HG03103 (cell line): ENCODE results near the gene COPE.

ENCODE experiments used
- ATAC-seq: cut with Tn5 transposase; IDR thresholded peaks from one replicate; pipeline ENCODE4 v1.9.1; 2021; ENCODE audit warnings: low read depth; ENCODE audit not compliant: unreplicated experiment

The COPE gene

GRCh38 chr19:18896421-18896841 lies 22.8 kb downstream of the COPE start:
- ATAC-seq, result no peak

GRCh38 chr19:18895824-18896341 lies 23.3 kb downstream of the COPE start, which contains the start of gene CERS1:
TSS of gene CERS1 (minus strand) at chr19:18896158. CDS start at chr19:18896072, 86 bp downstream.
- ATAC-seq, result no peak

GRCh38 chr19:18895038-18895823 lies 24.0 kb downstream of the COPE start:
- ATAC-seq, result no peak

GRCh38 chr19:18894254-18895037 lies 24.7 kb downstream of the COPE start:
- ATAC-seq, result no peak

GRCh38 chr19:18893587-18894253 lies 25.5 kb downstream of the COPE start:
- ATAC-seq, result no peak

GRCh38 chr19:18889949-18890745 lies 29.0 kb downstream of the COPE start:
- ATAC-seq, result no peak

- no peak for ATAC-seq
Observed at GRCh38 chr19:18886972-18887371, 32.2 kb downstream of the COPE start.

GRCh38 chr19:18883526-18884304 lies 35.5 kb downstream of the COPE start:
- ATAC-seq, result no peak

GRCh38 chr19:18881491-18881890 lies 37.7 kb downstream of the COPE start:
- ATAC-seq, result no peak

- ATAC-seq, result no peak
Observed at GRCh38 chr19:18879579-18880373, 39.4 kb downstream of the COPE start.

GRCh38 chr19:18878858-18879578 lies 40.2 kb downstream of the COPE start:
- no peak for ATAC-seq

GRCh38 chr19:18878058-18878797 lies 41.0 kb downstream of the COPE start:
- ATAC-seq, result no peak

GRCh38 chr19:18876865-18877264 lies 42.3 kb downstream of the COPE start:
- no peak for ATAC-seq

GRCh38 chr19:18875726-18876125 lies 43.5 kb downstream of the COPE start:
- ATAC-seq, result no peak

GRCh38 chr19:18871543-18871942 lies 47.6 kb downstream of the COPE start:
- ATAC-seq, result no peak

GRCh38 chr19:18870531-18871172 lies 48.5 kb downstream of the COPE start:
- no peak for ATAC-seq
